Muscle layer of colon (tissue), 2 donors: ENCODE measurements around the gene LYRM1.
"Not testable (repeated sequence)": the region's sequence is repeated elsewhere in the genome, so short reads cannot be mapped to it uniquely, and the experiment has no call there.

Source experiments
- H3K27ac ChIP-seq: one replicate; pipeline ENCODE4 v1.7.0; 2013; ENCODE audit warnings: low read depth, mild to moderate bottlenecking, low read length, moderate library complexity
- H3K27me3 ChIP-seq, 2 donors: one replicate each; pipeline ENCODE4 v1.7.0; 2013; ENCODE audit warnings: low read length in 2 of 2, mild to moderate bottlenecking in 2 of 2; ENCODE audit not compliant: insufficient read depth in 2 of 2, control insufficient read depth in 1 of 2
- H3K36me3 ChIP-seq: one replicate; pipeline ENCODE4 v1.7.0; 2013; ENCODE audit warnings: mild to moderate bottlenecking, low read length; ENCODE audit not compliant: insufficient read depth
- H3K4me1 ChIP-seq: one replicate; pipeline ENCODE4 v1.7.0; 2013; ENCODE audit warnings: mild to moderate bottlenecking, low read length; ENCODE audit not compliant: insufficient read depth
- H3K4me3 ChIP-seq, 2 donors: one replicate each; pipeline ENCODE4 v1.7.0; 2013; ENCODE audit warnings: low read length in 2 of 2, low read depth in 1 of 2, mild to moderate bottlenecking in 1 of 2, moderate library complexity in 1 of 2
- H3K9ac ChIP-seq: one replicate; pipeline ENCODE4 v1.7.0; 2013; ENCODE audit warnings: low read length
- H3K9me3 ChIP-seq: one replicate; pipeline ENCODE4 v1.7.0; 2013; ENCODE audit warnings: mild to moderate bottlenecking, low read length
- donor health status: abdominal sarcoma.
- donor health status: Adenocarcinoma of cecum.

LYRM1 gene

DNA sequence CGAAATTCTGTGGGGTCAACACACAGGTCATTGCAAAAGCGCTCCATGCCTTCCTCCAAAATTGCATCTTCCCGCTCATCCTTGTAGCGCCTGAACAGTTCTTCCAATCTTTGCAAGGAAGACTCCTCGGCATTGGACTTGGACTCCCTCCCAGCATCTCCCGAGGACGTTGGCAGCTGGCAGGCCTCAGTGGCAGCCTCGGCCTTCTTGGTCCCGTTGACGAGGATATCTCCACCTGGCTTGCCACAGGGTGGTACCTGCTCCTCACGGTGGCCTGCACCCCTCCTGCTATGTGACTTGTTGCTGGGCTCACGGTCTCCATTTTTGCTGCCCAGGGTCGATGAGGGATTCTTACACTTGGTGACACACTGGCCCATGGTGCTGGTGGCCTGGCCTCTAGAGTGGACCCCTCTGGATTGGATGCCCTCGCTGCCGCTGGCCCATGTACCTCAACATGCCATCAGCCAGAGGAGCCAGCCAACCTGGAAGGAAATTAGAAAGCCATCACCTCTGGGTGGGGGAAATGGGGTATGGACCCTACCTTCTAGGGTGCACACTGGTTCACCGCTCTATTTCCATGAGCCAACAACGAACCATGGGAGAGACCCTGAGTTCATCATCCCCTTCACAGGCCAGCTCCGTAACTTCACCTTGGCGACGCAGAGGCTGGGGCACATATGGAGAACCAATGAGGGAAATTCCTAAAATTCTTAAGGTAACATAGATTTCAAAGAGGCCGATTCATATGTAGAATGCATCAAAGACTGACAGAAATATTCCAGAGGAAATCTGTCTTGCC lies 38.2 kb upstream of the LYRM1 start:
- Histone ChIP-seq H3K27ac (no peak overlapping the region), H3K4me3 (no peak overlapping the region), H3K4me1 (peaks cover 25% of the 10 kb centered on the region)

DNA sequence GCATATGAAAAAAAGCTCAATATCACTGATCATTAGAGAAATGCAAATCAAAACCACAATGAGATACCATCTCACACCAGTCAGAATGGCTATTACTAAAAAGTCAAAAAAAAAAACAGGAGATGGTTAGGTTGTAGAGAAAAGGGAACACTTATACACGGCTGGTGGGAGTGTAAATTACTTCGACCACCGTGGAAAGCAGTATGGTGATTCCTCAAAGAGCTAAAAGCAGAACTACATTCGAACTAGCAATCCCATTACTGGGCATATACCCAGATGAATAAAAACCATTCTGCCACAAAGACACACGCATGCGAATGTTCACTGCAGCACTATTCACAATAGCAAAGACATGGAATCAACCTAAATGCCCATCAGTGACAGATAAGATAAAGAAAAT lies 36.2 kb upstream of the LYRM1 start:
- H3K9ac ChIP-seq, H3K4me3 ChIP-seq, H3K9me3 ChIP-seq, H3K27me3 ChIP-seq, H3K27ac ChIP-seq: not testable (repeated sequence)
- Histone ChIP-seq H3K36me3 (peaks cover 22% of the 10 kb centered on the region), H3K4me1 (peaks cover 45% of the 10 kb centered on the region)

More for the DNA sequence above, 38.2 kb upstream of the LYRM1 start:
- Histone ChIP-seq H3K36me3 (peaks cover 26% of the 10 kb centered on the region), H3K9me3 (no peaks in the 10 kb centered on the region), H3K27me3 (no peaks in the 10 kb centered on the region), H3K9ac (no peak overlapping the region)

DNA sequence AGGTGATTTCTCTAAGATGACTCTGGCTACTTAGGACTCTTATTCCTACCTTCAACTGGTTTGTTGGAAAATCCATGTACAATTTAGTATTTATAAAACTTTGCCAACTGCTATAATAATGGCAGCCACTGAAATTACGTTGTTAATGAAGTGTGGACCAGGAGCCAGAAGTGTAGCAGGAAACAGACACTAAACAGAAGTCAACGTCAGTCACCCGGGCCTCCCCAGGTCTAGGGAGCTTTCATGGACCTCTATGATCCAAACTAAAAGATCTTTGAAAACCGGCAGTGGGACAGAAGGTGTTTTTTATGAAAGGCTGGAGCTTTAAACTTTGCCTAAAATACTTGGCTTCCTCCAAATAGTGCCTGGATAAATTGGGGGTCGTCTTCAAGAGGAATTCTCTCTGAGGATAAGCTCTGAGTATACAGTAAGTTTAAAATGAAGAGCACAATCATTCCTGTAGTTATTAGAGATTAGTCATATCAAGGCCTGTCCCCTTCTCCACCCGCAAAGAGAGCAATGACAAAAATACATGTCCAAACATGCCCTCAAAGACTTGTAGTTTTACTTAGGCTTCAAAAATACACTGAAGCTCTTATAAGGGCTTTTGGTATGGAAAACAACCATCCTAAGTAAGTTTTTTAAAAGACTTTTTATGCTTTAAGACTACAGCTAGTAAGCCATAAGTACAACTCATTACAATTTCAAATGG lies 35.0 kb upstream of the LYRM1 start:
- Histone ChIP-seq H3K4me1 (peaks cover 51% of the 10 kb centered on the region), H3K27ac (peak overlapping the region; percentile 75), H3K4me3 (no peak overlapping the region), H3K36me3 (peaks cover 11% of the 10 kb centered on the region), H3K9ac (no peak overlapping the region), H3K27me3 (no peaks in the 10 kb centered on the region), H3K9me3 (no peaks in the 10 kb centered on the region)

DNA sequence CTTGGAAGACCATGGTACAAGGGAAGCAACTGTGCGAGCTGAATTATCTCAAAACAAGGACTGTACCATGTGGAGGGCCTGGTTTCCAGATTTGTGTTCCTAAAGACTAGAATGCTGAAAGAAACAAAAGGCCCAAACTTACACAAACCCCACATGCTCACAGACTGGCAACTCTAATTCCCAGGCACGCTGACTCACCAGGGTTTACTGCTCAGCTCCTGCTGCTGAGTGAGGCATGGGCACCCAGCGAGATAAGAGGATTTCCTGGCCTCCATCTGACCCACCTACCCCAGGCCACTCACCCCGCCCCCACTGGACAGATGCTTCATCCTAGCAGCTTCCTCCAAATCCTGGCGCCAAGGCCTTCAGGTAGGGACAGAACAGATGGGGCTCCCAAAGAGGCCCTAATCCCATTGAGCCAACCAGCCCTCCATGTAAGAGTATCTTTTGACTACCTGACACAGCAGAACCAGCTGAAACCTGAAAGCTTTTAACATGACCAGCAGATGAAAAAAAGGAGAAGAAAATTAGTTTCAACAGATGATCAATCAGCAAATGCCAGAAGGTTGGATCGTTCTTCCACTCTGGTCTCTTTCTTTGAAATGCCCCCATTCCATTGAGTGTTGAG lies 34.3 kb upstream of the LYRM1 start:
- H3K9ac ChIP-seq = no peak overlapping the region
- peak overlapping the region; percentile 75 for H3K27ac ChIP-seq
- H3K4me3 ChIP-seq = no peak overlapping the region

DNA sequence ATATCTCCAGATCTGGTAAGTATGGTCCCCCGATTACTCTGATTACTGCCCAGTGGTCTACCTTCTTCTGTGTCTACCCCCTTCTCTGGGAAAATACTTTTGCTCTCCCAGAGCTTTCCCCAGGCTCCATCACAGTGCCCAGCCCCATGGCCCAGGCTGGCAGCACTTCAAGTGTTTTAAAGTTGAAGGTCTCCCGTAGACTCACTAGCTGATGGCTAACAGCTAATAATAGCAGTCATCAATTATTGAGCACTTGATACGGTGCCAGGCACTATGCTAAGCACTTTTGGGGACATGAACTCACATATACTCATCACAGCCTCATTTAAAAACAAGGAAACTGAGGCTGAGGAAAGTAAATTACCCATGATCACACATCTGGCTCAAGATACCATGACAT lies 33.8 kb upstream of the LYRM1 start:
- H3K9ac ChIP-seq = no peak overlapping the region
- H3K9me3 ChIP-seq = no peaks in the 10 kb centered on the region
- no peaks in the 10 kb centered on the region for H3K27me3 ChIP-seq
- peak overlapping the region; percentile 75 for H3K27ac ChIP-seq
- peaks cover 63% of the 10 kb centered on the region for H3K4me1 ChIP-seq
- peaks cover 9% of the 10 kb centered on the region for H3K36me3 ChIP-seq
- no peak overlapping the region for H3K4me3 ChIP-seq

More for the DNA sequence above, 34.3 kb upstream of the LYRM1 start:
- no peaks in the 10 kb centered on the region for H3K27me3 ChIP-seq
- peaks cover 11% of the 10 kb centered on the region for H3K36me3 ChIP-seq
- H3K9me3 ChIP-seq = no peaks in the 10 kb centered on the region
- peaks cover 58% of the 10 kb centered on the region for H3K4me1 ChIP-seq

DNA sequence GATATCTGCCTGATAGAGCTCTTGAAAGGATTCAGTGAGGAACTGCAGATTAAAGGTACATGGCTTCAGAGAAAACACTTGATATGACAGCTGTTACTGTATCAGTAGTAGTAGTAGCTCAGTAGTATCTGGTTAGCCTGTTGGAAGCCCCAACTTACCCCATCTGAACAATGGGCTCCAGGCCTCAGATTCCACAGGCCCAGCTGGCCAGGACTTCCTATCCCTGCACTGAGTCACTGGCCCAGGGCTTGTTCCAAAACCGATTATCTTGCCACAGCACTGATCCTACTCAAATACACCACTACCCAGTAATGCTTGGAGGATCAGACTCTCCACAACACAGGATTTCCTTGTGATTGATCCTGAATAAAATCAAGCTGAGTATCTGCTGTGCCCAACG lies 33.0 kb upstream of the LYRM1 start:
- Histone ChIP-seq H3K9ac (no peak overlapping the region), H3K27me3 (no peaks in the 10 kb centered on the region), H3K4me1 (peaks cover 64% of the 10 kb centered on the region), H3K36me3 (peaks cover under 1% of the 10 kb centered on the region), H3K9me3 (no peaks in the 10 kb centered on the region), H3K4me3 (no peak overlapping the region), H3K27ac (peak overlapping the region; percentile 75)

DNA sequence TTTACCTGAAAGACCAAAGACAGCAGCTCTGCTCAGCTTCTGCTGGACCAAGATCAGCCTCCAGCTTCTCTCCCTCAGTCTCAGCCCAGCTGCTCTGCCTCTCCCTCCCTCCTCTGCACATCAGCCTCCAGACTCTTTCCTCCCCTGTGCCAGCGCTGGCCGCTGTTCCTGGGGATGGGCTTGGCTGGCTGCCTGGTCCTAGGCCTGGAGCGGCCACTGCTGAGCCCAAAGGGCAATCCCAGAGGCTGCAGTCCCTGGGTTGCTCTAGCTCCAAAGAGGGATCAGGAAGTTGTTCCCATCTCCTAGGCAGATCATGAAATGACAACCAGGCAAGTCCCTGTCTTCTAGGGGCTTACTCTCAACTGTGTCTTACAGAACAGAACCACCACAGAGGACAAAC lies 31.7 kb upstream of the LYRM1 start:
- no peaks in the 10 kb centered on the region for H3K9me3 ChIP-seq
- H3K4me1 ChIP-seq = peaks cover 64% of the 10 kb centered on the region
- H3K27ac ChIP-seq = peak overlapping the region; percentile 22
- H3K9ac ChIP-seq = no peak overlapping the region
- no peak overlapping the region for H3K4me3 ChIP-seq
- H3K27me3 ChIP-seq = no peaks in the 10 kb centered on the region
- no peaks in the 10 kb centered on the region for H3K36me3 ChIP-seq

DNA sequence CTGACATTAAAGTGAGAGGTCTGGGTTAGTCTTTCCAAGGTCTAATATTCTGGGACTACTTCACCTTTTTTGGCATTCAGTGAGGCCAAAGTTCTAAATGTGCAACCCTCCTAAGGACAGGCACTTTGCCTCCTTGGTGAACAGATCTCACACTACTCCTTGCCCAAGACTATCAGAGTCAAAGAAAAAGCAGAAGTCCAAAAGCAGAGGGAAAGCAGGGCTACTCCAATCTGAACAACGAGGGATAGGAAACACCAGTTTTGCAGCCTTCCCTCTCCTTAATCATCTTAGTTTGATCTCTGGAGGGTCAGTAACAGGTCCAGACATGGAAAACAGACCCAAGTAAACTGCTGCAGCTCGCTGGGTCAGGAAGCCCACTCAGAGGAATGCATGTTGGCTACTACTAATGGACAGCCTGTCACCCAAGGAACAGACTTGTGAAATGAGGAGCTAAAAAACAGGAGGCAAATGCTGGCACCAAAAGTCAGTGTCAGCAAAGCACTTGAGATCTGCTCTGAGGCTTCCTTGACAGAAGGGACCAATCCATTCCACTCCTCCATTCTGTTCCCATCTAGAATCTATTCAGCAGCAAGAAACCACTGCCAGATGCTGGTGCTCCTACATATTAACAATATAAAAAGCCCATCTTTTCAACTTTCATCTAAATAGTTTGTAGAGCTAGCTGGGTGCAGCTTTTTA lies 30.3 kb upstream of the LYRM1 start:
- Histone ChIP-seq H3K4me1 (peaks cover 63% of the 10 kb centered on the region), H3K27me3 (no peaks in the 10 kb centered on the region), H3K27ac (peak overlapping the region; percentile 38), H3K9ac (no peak overlapping the region), H3K4me3 (no peak overlapping the region), H3K9me3 (no peaks in the 10 kb centered on the region), H3K36me3 (no peaks in the 10 kb centered on the region)

DNA sequence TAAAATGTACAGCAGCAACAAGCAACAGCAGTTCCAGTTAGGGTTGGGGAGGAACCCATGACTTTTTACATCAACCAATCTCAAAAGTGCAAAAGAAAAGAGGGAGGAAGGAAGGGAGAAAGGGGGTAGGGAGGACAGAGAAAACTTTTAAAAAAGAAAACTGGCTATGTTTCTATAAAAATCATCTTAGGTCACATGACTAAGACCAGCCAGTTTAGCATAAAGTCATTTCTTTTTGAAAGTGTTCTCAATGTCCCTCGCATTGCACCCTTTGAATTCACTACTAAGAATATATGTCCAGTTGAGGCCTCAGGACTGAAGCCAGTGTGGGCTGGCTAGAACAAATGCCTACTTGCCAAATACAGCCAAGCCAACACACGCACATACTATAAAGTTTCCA lies 29.3 kb upstream of the LYRM1 start:
- peak overlapping the region; percentile 38 for H3K27ac ChIP-seq
- no peak overlapping the region for H3K9ac ChIP-seq
- no peaks in the 10 kb centered on the region for H3K9me3 ChIP-seq
- no peaks in the 10 kb centered on the region for H3K36me3 ChIP-seq
- H3K4me3 ChIP-seq = no peak overlapping the region
- H3K27me3 ChIP-seq = no peaks in the 10 kb centered on the region
- H3K4me1 ChIP-seq = peaks cover 54% of the 10 kb centered on the region

DNA sequence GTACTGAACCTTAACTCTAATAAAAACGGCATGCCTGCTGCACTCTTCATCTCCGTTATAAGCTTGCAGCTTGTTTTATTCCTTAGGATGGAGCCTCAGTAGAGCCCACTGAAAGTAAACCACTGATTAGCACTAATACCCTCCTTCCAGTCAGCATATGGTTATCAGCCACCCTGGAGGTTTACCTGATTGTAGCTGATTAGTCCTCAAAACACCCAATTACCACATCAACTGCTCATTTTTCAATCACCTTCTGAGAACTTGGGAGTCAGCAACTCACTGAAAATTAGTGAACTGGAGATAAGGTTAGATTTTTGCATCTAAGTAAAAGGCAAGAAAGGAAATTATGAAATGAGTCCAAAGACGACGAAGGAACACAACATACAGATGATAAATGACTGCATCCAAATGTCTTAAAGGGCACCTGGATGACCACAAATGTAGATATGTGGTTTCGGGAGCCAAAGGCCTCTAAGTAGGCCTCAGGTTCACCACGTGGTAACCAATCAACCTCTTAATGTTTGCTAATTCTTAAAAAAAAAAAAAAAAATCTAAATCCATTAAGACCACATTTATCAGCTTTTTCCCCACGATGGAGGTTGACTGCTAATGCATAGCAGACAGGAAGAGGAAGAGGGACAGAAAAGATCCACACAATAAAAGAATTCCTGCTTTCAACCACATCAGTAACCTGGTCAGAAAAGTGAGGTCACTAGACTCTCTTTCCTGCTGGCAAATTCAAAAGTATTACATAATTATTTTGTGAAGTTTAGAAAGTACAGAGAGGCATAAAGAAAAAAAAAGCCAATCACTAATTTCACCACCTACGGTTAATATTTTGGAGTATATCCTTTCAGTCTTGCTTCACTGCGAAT lies 28.4 kb upstream of the LYRM1 start:
- Histone ChIP-seq H3K36me3 (no peaks in the 10 kb centered on the region), H3K4me3 (no peak overlapping the region), H3K27me3 (no peaks in the 10 kb centered on the region), H3K27ac (no peak overlapping the region), H3K9ac (no peak overlapping the region), H3K9me3 (no peaks in the 10 kb centered on the region), H3K4me1 (peaks cover 44% of the 10 kb centered on the region)
